ENCODE data around the gene KCNIP4.

- TF ChIP-seq ZNF274 (IDR thresholded peaks at IDR 0.05; ENCODE audit: low read depth, low read length) = no peak
- TF ChIP-seq YY1 (IDR thresholded peaks at IDR 0.05; ENCODE audit: insufficient read depth, insufficient read length) = no peak
Observed at GRCh38 chr4:21117541-21118180, 830.9 kb downstream of the KCNIP4 start.
